Measurements from ENCODE around the gene TUBB6.

TUBB6 gene

DNA sequence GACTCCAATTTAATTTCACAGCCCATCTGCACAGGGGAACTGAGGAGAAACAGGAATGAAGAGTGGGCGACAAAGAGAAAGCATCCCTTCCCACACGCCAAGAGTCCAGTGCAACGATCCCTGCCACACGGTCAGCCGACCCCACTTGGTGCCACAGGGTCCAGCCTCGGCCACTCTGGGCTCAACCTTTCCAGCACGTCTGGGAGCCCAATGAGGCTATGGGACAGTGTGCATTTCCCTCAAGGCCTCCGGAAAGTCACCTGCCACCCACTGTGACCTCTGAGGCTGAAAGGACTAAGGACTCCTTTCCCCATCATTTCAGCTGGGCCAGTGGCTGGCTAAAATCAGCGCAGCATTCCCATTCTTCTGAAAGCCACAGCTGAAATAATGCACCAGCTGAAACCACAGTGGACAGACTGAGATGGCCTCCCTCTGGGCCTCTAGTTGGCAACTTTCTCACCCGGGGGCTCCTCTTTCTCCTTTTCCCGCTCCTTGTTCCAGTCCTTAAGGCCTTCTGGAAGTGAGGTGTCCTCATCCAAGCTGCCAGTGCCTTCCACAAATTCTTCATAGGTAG is 21.2 kb downstream of the TUBB6 start:
- no peak overlapping the region for H3K4me3 ChIP-seq (ENCODE audit: control insufficient read depth, low read depth, low read length)
- DNase-seq (ENCODE audit: low read depth): no peak
- TF ChIP-seq, protein P1, sequence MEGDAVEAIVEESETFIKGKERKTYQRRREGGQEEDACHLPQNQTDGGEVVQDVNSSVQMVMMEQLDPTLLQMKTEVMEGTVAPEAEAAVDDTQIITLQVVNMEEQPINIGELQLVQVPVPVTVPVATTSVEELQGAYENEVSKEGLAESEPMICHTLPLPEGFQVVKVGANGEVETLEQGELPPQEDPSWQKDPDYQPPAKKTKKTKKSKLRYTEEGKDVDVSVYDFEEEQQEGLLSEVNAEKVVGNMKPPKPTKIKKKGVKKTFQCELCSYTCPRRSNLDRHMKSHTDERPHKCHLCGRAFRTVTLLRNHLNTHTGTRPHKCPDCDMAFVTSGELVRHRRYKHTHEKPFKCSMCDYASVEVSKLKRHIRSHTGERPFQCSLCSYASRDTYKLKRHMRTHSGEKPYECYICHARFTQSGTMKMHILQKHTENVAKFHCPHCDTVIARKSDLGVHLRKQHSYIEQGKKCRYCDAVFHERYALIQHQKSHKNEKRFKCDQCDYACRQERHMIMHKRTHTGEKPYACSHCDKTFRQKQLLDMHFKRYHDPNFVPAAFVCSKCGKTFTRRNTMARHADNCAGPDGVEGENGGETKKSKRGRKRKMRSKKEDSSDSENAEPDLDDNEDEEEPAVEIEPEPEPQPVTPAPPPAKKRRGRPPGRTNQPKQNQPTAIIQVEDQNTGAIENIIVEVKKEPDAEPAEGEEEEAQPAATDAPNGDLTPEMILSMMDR (conservative IDR thresholded peaks at IDR 0.05; ENCODE audit: control insufficient read depth, insufficient read depth, low read depth, low read length): no peak

DNA sequence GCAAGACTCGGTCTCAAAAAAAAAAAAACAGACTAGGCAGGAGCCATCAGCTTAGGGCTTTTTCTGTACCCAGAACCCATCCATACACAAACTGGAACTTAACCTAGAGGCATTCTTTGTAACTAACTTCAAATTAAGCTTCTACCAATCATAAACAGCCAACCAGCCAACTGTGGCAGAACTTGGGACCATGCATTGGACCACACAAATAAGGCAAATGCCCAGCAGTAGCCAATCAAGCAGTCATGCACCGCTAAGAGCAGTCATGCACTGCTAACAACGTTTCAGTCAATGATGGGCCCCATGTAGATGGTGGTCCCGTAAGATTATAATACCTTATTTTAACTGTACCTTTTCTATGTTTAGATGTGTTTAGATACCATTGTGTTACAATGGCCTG is 22.7 kb downstream of the TUBB6 start:
- H3K4me3 ChIP-seq (ENCODE audit: control insufficient read depth, low read depth, low read length): no peak overlapping the region
- no peak for DNase-seq (ENCODE audit: low read depth)
- TF ChIP-seq, protein P1 (conservative IDR thresholded peaks at IDR 0.05; ENCODE audit: control insufficient read depth, insufficient read depth, low read depth, low read length): no peak

DNA sequence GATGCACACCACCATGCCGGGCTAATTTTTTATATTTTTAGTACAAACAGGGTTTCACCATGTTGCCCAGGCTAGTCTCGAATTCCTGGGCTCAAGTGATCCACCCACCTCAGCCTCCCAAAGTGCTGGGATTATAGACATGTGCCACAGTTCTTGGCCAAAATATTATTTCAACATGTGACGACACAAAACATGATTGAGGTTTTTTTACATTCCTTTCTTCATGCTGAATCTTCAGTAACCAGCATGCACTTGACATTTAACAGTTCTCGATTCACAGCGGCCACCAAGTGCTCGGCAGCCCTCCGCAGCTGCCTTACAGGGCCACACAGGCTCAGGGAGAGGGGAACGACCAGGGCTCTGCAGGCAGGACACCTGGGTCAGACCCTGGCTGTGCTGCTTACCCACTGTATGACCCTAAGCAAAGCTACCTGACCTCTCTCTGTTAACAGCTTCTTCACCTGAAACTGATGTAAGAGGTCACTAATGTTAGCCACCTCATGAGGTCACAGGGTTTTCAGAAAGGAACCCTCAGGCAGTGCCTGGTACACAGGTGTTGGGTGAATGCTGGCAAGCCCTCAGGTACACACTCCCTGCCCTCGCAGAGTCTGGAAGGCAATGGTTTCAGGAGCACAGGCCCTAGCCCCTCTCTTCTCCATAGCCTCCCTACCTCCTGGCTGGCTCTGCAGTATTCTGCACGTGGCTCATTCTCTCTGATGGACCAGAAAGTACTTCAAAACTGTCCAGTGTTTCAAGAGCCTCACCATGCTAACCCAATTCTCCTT is 25.7 kb downstream of the TUBB6 start:
- no peak overlapping the region for H3K4me3 ChIP-seq (ENCODE audit: control insufficient read depth, low read depth, low read length)
- TF ChIP-seq, protein P1 (conservative IDR thresholded peaks at IDR 0.05; ENCODE audit: control insufficient read depth, insufficient read depth, low read depth, low read length): no peak
- DNase-seq (ENCODE audit: low read depth): no peak

DNA sequence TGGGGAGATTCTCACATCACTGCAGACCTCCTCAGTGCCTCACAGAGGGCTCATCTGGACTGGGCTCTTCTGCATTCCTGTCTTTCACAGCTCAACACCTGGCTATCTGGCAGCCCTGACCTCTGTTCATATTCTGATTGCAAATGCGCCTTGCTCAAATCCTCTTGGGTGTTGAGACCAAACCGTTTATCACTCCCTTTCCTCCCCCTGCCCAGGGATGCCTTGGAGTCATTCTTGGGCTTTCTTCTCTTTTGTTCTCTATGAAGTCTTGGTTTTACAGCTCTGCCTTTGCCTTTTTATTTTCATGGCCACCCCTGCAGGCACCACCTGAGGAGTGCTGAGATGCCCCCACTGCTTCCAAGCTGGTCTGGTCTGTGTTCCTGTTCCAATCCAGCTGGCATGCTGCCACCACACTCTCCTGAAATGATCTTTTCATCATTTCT is 26.3 kb downstream of the TUBB6 start:
- TF ChIP-seq, protein P1 (conservative IDR thresholded peaks at IDR 0.05; ENCODE audit: control insufficient read depth, insufficient read depth, low read depth, low read length): no peak
- DNase-seq (ENCODE audit: low read depth): no peak
- no peak overlapping the region for H3K4me3 ChIP-seq (ENCODE audit: control insufficient read depth, low read depth, low read length)

DNA sequence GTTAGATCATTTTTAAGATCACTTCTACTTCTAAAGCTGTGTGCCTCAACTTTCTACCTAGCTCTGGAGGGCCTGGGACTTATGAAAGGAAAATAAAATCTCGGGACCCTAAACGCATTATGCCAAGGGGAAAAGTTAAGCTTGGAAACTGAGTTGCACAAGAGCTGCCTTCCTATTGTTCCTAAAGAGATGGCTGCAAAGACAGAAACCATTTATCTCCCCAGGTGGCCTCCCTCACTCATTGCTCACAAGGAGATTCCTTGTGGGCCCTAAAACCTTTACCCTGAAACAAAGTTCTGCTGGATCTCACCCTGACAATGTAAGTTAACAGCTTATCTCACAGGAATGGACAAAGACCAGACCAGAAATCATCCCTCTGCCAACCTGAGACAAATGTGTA is 26.8 kb downstream of the TUBB6 start:
- no peak overlapping the region for H3K4me3 ChIP-seq (ENCODE audit: control insufficient read depth, low read depth, low read length)
- no peak for DNase-seq (ENCODE audit: low read depth)
- TF ChIP-seq, protein P1 (conservative IDR thresholded peaks at IDR 0.05; ENCODE audit: control insufficient read depth, insufficient read depth, low read depth, low read length): no peak

DNA sequence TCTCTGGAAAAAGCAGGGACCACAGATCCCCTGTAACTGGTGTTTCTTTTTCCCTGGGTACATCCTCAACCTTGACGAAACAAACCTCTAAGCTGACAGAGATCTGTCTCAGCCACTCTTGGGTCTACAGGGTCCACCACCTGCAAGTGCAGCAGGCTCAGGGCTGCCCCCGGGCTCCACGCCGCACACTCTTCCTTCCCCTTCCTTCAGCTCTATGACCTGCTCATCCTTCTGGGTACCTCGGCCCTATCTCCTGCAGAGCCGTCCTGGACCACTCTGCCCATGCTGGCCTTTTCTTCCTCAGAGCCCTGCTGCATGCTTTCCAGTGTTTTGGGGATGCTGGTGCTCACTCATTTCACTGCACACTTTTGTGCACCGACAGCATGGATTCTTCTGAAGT is 27.5 kb downstream of the TUBB6 start:
- TF ChIP-seq, protein P1 (conservative IDR thresholded peaks at IDR 0.05; ENCODE audit: control insufficient read depth, insufficient read depth, low read depth, low read length): no peak
- no peak overlapping the region for H3K4me3 ChIP-seq (ENCODE audit: control insufficient read depth, low read depth, low read length)
- DNase-seq (ENCODE audit: low read depth): no peak
